ENCODE data around the gene GPA33.

- no peak for TF ChIP-seq REST (IDR thresholded peaks at IDR 0.05; ENCODE audit: low read depth, low read length)
- no peak for TF ChIP-seq CTCF (IDR thresholded peaks at IDR 0.05)
- no peak for TF ChIP-seq TAF1 (IDR thresholded peaks at IDR 0.05; ENCODE audit: borderline replicate concordance, low read depth, low read length)
- no peak for TF ChIP-seq EP300 (IDR thresholded peaks at IDR 0.05; ENCODE audit: borderline replicate concordance in 1 of 2, low read depth in 1 of 2, low read length in 1 of 2)
- no peak for TF ChIP-seq MXI1 (IDR thresholded peaks at IDR 0.05; ENCODE audit: low read depth, low read length)
- TF ChIP-seq POLR2AphosphoS5 (IDR thresholded peaks at IDR 0.05; ENCODE audit: low read depth, low read length), result no peak
- no peak for TF ChIP-seq FOXM1 (IDR thresholded peaks at IDR 0.05; ENCODE audit: low read depth)
- TF ChIP-seq NRF1 (IDR thresholded peaks at IDR 0.05; ENCODE audit: low read depth, low read length), result no peak
- TF ChIP-seq GATA2 (CRISPR knock-in tag; IDR thresholded peaks at IDR 0.05), result no peak
Measured at GRCh38 chr1:167121375-167122120, 31.4 kb upstream of the GPA33 start.

Measured in SK-N-SH (cell line).